Gastroesophageal sphincter (tissue), 4 donors: ENCODE measurements around the gene ECM2. TPM values are rescaled to one million over a fixed set of nuclear protein-coding genes. Genes with fewer than 3 reads are reported as not detected.

ENCODE experiments used
- ATAC-seq: fragments of 150-250 bp; one replicate; pipeline ENCODE4 v1.9.1; 2016; ENCODE audit warnings: mild to moderate bottlenecking, moderate library complexity
- H3K27ac ChIP-seq, 4 donors: fragments of 200-600 bp; sonication (generic) in 3 of 4; 1 replicate in 3 of 4; 2 replicates in 1 of 4; pipeline ENCODE4 v1.5.1; 2016 to 2019
- H3K27me3 ChIP-seq: fragments of 200-600 bp; sonication (generic); one replicate; pipeline ENCODE4 v1.5.1; 2019
- H3K36me3 ChIP-seq, 2 donors: fragments of 200-600 bp; sonication (generic); one replicate each; pipeline ENCODE4 v1.5.1; 2019; ENCODE audit warnings: control low read depth in 1 of 2
- H3K4me1 ChIP-seq, 3 donors: fragments of 200-600 bp; sonication (generic); 1 replicate in 2 of 3; 2 replicates in 1 of 3; pipeline ENCODE4 v1.5.1; 2016 to 2019; ENCODE audit warnings: control low read depth in 2 of 3
- H3K4me3 ChIP-seq, 2 donors: fragments of 200-600 bp; sonication (generic); one replicate each; pipeline ENCODE4 v1.5.1; 2019; ENCODE audit warnings: mild to moderate bottlenecking in 1 of 2, moderate library complexity in 1 of 2
- H3K9me3 ChIP-seq, 3 donors: fragments of 200-600 bp; sonication (generic); one replicate each; pipeline ENCODE4 v1.5.1; 2017 to 2019; ENCODE audit warnings: control low read depth in 2 of 3
- CTCF ChIP-seq, 4 experiments: fragments of 200-600 bp in 2 of 4; fragments of 450-650 bp in 2 of 4; sonication (generic) in 1 of 4; IDR thresholded peaks; one replicate each; pipeline ENCODE4 v1.5.1; 2017 to 2019; ENCODE audit warnings: antibody characterized with exemption in 4 of 4, mild to moderate bottlenecking in 2 of 4, moderate library complexity in 2 of 4
- EP300 ChIP-seq: sonication (generic); formaldehyde crosslinking; IDR thresholded peaks from one replicate; pipeline ENCODE4 v1.6.1; 2017; ENCODE audit warnings: antibody characterized with exemption, mild to moderate bottlenecking
- POLR2A ChIP-seq, 2 donors: fragments of 450-650 bp; IDR thresholded peaks; one replicate each; pipeline ENCODE4 v1.6.1; 2017; ENCODE audit warnings: antibody characterized with exemption in 2 of 2, mild to moderate bottlenecking in 2 of 2, moderate library complexity in 1 of 2
- POLR2AphosphoS5 ChIP-seq: sonication (generic); formaldehyde crosslinking; IDR thresholded peaks from one replicate; pipeline ENCODE4 v1.6.1; 2017; ENCODE audit warnings: antibody characterized with exemption
- WGBS, 2 donors: methylation state at CpG; one replicate each; pipeline ENCODE4 v1.1.5; 2018; ENCODE audit warnings: low coverage in 1 of 2; 5-methylcytosine and 5-hydroxymethylcytosine counted together
- total RNA-seq, 4 donors: library from RNA; depleted of rRNA; stranded (reverse); fragments of >200 nt; gene quantifications; one replicate each; pipeline ENCODE4 v1.1.0, GENCODE V29; 2016

ECM2 gene
- total RNA-seq, 4 donors from 2014 or later = 8.2 to 20.1 (median 14.2) TPM

- WGBS, 2 donors = 80 to 89% methylated on average over 5 to 9 of the region's 10 CpGs
- Histone ChIP-seq H3K27ac (no peak overlapping the region), H3K9me3 (no peaks in the 10 kb centered on the region), H3K4me1 (peaks cover 0 to 23% (median 0%) of the 10 kb centered on the region in 3 donors), H3K36me3 (peaks cover 0 to 3% of the 10 kb centered on the region in 2 donors), H3K4me3 (no peak overlapping the region), H3K27me3 (no peaks in the 10 kb centered on the region)
- ATAC-seq = no peak
- TF ChIP-seq POLR2A (IDR thresholded peaks at IDR 0.05) = no peak
- no peak for TF ChIP-seq EP300
- TF ChIP-seq CTCF (IDR thresholded peaks at IDR 0.05) = no peak
- TF ChIP-seq POLR2AphosphoS5 = no peak
Observed at GRCh38 chr9:92514635-92515034, 21.2 kb downstream of the ECM2 start.

GRCh38 chr9:92513349-92513748 lies 22.4 kb downstream of the ECM2 start:
- TF ChIP-seq EP300 = no peak
- no peak for TF ChIP-seq POLR2AphosphoS5
- TF ChIP-seq POLR2A (IDR thresholded peaks at IDR 0.05) = no peak
- TF ChIP-seq CTCF (IDR thresholded peaks at IDR 0.05) = no peak
- Histone ChIP-seq H3K4me3 (no peak overlapping the region), H3K4me1 (peaks cover 0 to 34% (median under 1%) of the 10 kb centered on the region in 3 donors), H3K9me3 (no peaks in the 10 kb centered on the region), H3K27me3 (no peaks in the 10 kb centered on the region), H3K27ac (peak overlapping the region in 2 of 4 donors; percentile 8 to 16), H3K36me3 (peaks cover 0 to 3% of the 10 kb centered on the region in 2 donors)
- no peak for ATAC-seq
- 28 to 58% methylated on average over 3 of the region's 3 CpGs for WGBS, 2 donors

- no peak for ATAC-seq
- H3K27me3 ChIP-seq = no peaks in the 10 kb centered on the region
- 39 to 43% methylated on average over 3 of the region's 3 CpGs for WGBS, 2 donors
- H3K36me3 ChIP-seq = peaks cover 0 to 3% of the 10 kb centered on the region in 2 donors
- no peak for TF ChIP-seq POLR2A (IDR thresholded peaks at IDR 0.05)
- peaks cover 6 to 41% (median 6%) of the 10 kb centered on the region in 3 donors for H3K4me1 ChIP-seq
- H3K4me3 ChIP-seq = no peak overlapping the region
- H3K27ac ChIP-seq = peak overlapping the region in 2 of 4 donors; percentile 8 to 16
- no peaks in the 10 kb centered on the region for H3K9me3 ChIP-seq
Observed at GRCh38 chr9:92512622-92513021, 23.2 kb downstream of the ECM2 start.

- Histone ChIP-seq H3K9me3 (no peaks in the 10 kb centered on the region), H3K4me3 (no peak overlapping the region), H3K36me3 (no peaks in the 10 kb centered on the region), H3K27ac (no peak overlapping the region), H3K27me3 (no peaks in the 10 kb centered on the region), H3K4me1 (peaks cover 13 to 60% (median 17%) of the 10 kb centered on the region in 3 donors)
- no peak for ATAC-seq
- TF ChIP-seq CTCF (IDR thresholded peaks at IDR 0.05) = no peak
- no peak for TF ChIP-seq POLR2AphosphoS5
- no peak for TF ChIP-seq POLR2A (IDR thresholded peaks at IDR 0.05)
- TF ChIP-seq EP300 = no peak
Observed at GRCh38 chr9:92510747-92511146, 25.0 kb downstream of the ECM2 start.

- Histone ChIP-seq H3K36me3 (no peaks in the 10 kb centered on the region), H3K4me3 (no peak overlapping the region), H3K27ac (peak overlapping the region in 3 of 4 donors; percentile 8 to 85 (median 85)), H3K9me3 (no peaks in the 10 kb centered on the region), H3K4me1 (peaks cover 18 to 77% (median 29%) of the 10 kb centered on the region in 3 donors), H3K27me3 (no peaks in the 10 kb centered on the region)
- TF ChIP-seq POLR2A (IDR thresholded peaks at IDR 0.05) (no peak), CTCF (IDR thresholded peaks at IDR 0.05) (no peak), EP300 (no peak), POLR2AphosphoS5 (no peak)
- no peak for ATAC-seq
- 67 to 100% methylated on average over 1 to 3 of the region's 5 CpGs for WGBS, 2 donors
Observed at GRCh38 chr9:92509050-92509449, 26.7 kb downstream of the ECM2 start.
